Keratinocyte (primary cell): ENCODE measurements around the gene SKI.

Experiments used
- EZH2 ChIP-seq: IDR thresholded peaks from one replicate; pipeline ENCODE4 v1.6.1; 2012; ENCODE audit warnings: inconsistent platforms, mild to moderate bottlenecking, low read length, moderate library complexity
- TF ChIP-seq, protein P1 (sequence below), 3 experiments: IDR thresholded peaks in 1 of 3; conservative IDR thresholded peaks in 1 of 3; optimal IDR thresholded peaks in 1 of 3; 2 replicates in 2 of 3; 3 replicates in 1 of 3; pipeline versions ENCODE3 to v1.5.1; 2011; ENCODE audit warnings: low read length in 3 of 3, mild to moderate bottlenecking in 3 of 3, moderate library complexity in 2 of 3, control low read depth in 1 of 3, inconsistent platforms in 1 of 3; ENCODE audit not compliant: insufficient read depth in 2 of 3; ENCODE audit errors: extremely low read depth in 1 of 3

DNA sequence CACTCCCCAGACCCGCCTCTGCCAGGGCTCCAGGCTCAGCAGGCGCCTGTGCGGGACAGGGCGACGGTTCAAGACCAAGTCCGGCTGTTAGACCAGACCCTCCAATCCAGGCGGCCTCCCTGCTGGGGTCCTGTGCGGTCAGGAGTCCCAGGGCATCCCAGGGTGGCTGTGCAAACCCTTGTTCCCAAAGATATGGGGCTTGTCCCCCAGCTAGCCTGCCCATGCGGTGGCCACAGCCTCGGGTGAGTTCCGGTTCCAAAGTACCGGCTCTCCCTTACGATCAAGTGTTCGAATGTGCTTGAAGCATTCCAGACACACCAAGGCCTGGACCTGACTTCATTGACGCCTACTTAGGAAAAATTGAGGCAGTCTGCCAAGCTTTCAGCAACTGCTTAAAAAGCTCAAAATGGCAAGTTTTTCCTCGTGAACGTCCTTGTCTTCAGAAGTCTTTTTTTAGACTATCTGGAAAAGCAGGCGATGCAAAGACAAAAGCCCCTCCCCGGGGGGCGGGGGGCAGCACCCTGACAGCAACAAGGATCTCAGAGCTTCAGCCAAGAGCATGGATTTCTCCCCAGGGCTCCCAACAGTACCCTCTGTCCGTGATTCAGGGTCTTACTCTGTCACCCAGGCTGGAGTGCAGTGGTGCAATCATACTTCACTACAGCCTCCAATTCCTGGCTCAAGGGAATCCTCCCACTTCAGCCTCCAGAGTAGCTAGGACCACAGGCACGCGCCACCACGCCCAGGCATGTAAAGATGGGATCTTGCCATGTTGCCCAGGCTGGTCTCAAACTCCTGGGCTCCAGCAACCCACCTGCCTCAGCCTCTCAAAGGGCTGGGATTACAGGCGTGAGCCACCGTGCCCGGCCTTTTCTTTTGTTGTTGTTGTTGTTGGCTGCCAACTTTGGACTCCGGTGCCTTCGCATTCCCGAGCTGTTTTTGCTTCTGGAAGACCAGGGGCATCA lies 35.8 kb upstream of the SKI start:
- TF ChIP-seq, protein P1, sequence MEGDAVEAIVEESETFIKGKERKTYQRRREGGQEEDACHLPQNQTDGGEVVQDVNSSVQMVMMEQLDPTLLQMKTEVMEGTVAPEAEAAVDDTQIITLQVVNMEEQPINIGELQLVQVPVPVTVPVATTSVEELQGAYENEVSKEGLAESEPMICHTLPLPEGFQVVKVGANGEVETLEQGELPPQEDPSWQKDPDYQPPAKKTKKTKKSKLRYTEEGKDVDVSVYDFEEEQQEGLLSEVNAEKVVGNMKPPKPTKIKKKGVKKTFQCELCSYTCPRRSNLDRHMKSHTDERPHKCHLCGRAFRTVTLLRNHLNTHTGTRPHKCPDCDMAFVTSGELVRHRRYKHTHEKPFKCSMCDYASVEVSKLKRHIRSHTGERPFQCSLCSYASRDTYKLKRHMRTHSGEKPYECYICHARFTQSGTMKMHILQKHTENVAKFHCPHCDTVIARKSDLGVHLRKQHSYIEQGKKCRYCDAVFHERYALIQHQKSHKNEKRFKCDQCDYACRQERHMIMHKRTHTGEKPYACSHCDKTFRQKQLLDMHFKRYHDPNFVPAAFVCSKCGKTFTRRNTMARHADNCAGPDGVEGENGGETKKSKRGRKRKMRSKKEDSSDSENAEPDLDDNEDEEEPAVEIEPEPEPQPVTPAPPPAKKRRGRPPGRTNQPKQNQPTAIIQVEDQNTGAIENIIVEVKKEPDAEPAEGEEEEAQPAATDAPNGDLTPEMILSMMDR (optimal IDR thresholded peaks at IDR 0.05 in 1 of 3, IDR thresholded peaks at IDR 0.05 in 1 of 3, conservative IDR thresholded peaks at IDR 0.05 in 1 of 3; ENCODE audit: extremely low read depth in 1 of 3, insufficient read depth in 2 of 3, low read length in 3 of 3): no peak
- TF ChIP-seq EZH2: no peak
